Nucleus accumbens (tissue), 56 donors: ENCODE data around the gene RAE1.

ENCODE experiments used
- DNase-seq, 56 donors: peaks; one replicate each; lab custom pipeline; 2025; lab: John Stamatoyannopoulos, UW

RAE1 gene, protein sequence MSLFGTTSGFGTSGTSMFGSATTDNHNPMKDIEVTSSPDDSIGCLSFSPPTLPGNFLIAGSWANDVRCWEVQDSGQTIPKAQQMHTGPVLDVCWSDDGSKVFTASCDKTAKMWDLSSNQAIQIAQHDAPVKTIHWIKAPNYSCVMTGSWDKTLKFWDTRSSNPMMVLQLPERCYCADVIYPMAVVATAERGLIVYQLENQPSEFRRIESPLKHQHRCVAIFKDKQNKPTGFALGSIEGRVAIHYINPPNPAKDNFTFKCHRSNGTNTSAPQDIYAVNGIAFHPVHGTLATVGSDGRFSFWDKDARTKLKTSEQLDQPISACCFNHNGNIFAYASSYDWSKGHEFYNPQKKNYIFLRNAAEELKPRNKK

DNA sequence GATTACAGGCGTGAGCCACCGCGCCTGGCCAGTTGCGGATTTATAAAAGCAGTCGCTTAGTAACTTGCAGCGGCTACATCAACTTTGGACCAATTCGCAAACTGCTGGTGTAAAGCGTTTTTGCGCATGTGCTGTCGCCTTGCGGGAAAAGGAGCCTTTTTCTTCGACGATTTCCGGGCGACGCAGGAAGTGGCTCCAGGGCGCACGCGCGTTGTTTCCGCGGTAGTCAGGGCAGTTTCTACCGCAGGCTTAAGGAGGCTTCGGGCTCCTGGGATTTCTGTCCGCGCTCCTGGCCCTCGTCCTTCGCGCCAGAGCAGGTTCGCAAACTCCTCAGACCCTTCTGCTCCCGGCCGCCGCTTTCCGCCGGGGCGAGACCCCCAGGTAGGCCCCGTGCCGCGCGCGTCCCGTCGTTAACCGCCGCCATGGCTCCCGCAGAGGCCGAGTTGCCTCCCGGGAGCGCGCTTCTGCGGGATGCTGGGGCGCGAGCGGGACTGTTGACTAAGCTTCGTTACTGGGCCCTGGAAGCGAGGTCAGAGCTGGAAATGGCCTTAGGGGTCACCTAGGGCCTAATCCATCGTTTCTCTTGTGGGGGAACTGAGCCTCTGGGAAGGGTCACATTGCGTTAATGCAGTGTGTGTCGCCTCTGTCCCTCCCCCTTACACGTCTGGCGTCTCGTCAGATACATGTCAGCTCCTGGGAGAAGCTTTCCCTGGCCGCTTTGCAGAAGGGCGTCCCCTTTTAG lies at the start of gene RAE1:
Gene RAE1, plus strand, starts transcription at position 214 of the 742 bp plus-strand sequence. CDS start 2,784 bp downstream, outside the sequence.
- peak in 55 of 56 donors; percentile 28 to 96 (median 86) for DNase-seq

GRCh38 chr20:57306747-57307146 lies 44.3 kb upstream of the RAE1 start:
- no peak for DNase-seq

GRCh38 chr20:57308451-57309271 lies 42.4 kb upstream of the RAE1 start:
- DNase-seq, result no peak

DNA sequence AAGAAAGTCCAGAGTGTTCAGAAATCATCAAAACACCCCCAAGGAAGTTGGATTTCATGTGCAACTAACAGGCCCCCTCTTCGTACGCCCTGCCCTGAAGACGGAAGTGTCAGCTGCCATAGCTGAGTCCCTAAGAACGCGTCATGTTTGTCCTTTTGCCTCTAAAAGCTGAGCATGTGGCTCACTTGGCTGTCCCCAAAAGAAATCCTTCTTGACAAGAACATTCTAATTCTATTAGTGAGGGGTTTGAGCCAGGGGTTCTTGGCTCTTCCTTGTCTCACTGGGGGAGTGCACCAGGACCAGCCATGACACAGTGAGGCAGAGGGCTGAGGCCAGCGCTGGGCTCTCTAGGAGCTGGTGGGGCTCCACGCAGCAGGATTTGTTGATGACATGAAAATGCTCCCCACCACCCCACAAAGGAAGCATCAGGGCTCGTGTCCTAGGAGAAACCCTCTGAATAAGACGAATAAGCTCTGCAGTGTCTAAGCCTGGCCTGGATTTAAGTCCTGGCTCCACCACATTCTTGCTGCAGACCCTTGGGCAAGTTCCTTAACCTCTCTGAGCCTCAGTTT lies 41.4 kb upstream of the RAE1 start:
- peak in 12 of 56 donors; percentile 14 to 56 (median 32) for DNase-seq

GRCh38 chr20:57310821-57311514 lies 40.1 kb upstream of the RAE1 start:
- no peak for DNase-seq

DNA sequence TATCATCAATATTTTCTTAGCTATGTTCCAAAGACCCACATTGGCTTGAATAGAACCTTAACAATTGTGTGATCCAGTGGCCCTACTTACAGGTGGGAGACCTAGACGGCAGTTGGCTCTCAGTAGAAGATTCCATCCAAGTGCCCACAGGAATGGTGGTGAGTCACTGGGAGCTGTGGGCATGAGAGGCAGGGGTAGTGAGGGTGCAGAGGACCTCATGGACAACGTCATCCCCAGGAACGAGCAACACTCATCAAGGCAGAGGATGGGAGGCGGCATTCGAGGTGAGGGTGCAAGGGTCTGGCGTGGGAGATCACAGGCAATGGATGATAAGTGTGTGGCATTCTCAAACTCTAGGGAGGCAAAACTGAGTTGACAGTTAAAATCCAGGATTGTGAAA lies 38.9 kb upstream of the RAE1 start:
- DNase-seq, result no peak

DNA sequence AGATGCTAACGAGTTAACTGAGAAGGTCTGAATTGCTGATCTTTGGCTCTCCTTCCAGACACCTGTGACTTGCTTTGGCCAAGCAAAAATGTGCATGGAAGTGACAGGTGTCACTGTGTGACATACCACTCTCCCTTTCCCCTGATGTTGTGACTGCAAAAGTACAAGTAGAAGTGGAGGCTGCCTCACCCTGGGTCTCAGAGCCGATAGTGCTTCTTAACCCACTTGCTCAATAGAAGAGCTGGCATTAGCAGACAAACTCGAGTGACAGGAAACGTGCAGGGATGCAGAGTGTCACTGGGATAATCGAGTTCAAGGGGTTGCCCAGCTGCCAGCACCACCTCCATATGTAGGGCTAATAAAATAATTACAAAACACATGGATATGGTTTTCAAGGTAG lies 37.8 kb upstream of the RAE1 start:
- no peak for DNase-seq

DNA sequence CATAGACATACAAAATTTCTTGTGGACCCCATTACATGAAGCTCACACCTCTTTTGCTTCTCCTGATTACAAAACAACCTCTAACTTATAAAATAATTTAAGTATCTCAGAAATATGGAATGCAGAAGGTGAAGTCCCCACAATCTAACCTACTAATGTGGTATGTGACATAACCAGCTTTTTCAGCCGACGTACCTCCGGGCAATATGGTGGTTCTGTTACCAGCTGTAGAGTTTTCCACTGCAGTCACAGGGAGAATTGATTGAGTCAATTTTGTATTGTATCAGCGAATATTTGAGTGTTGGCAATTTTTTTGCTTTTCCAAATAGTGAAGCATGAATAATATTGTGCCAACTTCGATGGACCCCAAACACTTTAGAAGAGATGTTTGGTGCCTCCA lies 37.1 kb upstream of the RAE1 start:
- no peak for DNase-seq

GRCh38 chr20:57315083-57315975 lies 35.7 kb upstream of the RAE1 start:
- no peak for DNase-seq

- DNase-seq, result no peak
These were observed 35.0 kb upstream of the RAE1 start for GRCh38 chr20:57315976-57316480.

GRCh38 chr20:57316795-57317201 lies 34.3 kb upstream of the RAE1 start:
- DNase-seq, result no peak

GRCh38 chr20:57317316-57317788 lies 33.7 kb upstream of the RAE1 start:
- no peak for DNase-seq

- no peak for DNase-seq
These were observed 33.2 kb upstream of the RAE1 start for GRCh38 chr20:57317789-57318371.

DNA sequence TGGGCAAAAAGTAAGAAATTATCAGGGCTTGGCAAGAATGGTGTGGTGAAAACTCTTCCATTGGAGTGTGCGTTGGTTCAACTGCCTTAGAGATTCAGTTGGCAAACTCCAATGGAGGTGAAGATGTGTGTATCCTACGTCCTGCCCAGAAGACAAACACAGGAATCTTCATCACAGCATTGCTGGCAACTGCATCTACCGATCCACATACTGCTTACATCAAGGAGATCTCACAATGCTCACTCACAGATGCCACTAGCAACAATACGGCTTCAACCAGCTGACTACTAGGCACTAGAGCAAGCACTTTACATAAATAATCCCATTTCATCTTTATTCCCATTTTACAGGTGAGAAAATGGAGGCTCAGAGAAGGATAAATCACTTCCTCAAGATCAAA lies 31.5 kb upstream of the RAE1 start:
- no peak for DNase-seq

DNA sequence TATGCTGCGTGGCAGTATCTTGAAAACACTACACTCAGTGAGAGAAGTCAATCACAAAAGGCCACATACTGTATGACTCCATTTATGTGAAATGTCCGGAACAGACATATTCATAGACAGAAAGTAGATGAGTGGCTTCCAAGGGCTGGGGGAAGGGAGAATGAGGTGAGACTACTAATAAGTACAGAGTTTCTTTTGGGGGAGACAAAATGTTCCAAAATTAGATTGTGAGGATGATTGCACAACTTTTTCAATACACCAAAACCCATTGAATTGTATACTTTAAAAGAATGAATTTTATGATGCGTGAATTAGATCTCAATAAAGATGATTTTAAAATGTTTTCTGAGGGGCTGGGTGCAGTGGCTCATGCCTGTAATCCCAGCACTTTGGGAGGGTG lies 30.7 kb upstream of the RAE1 start:
- no peak for DNase-seq

- DNase-seq, result no peak
These were observed 29.9 kb upstream of the RAE1 start for GRCh38 chr20:57321142-57321541.

- no peak for DNase-seq
These were observed 28.6 kb upstream of the RAE1 start for GRCh38 chr20:57322476-57322875.

DNA sequence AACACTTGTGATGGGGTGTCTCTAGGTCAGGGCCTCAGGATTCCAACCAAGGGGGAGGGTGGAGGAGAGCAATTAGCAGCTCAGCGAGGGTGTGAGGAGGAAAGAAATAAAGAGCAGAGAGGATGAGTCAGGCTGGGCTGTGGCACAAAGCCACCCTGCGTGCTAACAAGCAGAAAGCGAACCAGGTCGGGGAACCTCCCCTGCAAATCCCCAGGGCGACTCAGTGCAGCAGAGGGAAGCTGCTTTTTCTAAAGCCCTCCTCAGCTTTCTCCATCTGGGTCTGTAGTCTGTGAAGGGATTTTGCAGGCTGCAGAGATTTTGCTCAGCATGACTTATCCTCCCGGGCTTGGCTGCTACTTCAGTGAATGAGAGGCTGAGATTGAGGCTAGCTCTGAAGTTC lies 28.0 kb upstream of the RAE1 start:
- peak in 18 of 56 donors; percentile 11 to 59 (median 34) for DNase-seq
